Motor neuron (in vitro differentiated cells): ENCODE measurements around the gene SLC38A7. TPM values are rescaled to one million over a fixed set of nuclear protein-coding genes. Genes with fewer than 3 reads are reported as not detected.
"Not testable (repeated sequence)": the region's sequence is repeated elsewhere in the genome, so short reads cannot be mapped to it uniquely, and the experiment has no call there.

Source experiments
- ATAC-seq, 8 experiments: fragments of 200-7000 bp; cut with Tn5 transposase; replicated peaks in 6 of 8; 2 replicates each; pipeline ENCODE4 v1.8.0; 2021; ENCODE audit warnings: mild to moderate bottlenecking in 8 of 8, moderate library complexity in 8 of 8
- H3K27ac ChIP-seq, 2 donors: fragments of 250-450 bp; sonication (Bioruptor Pico); 2 replicates each; pipeline ENCODE4 v1.9.0; 2021; ENCODE audit warnings: antibody characterized with exemption in 2 of 2, mild to moderate bottlenecking in 2 of 2, moderate library complexity in 1 of 2
- H3K4me1 ChIP-seq, 2 donors: fragments of 250-450 bp; sonication (Bioruptor Pico); replicated peaks in 1 of 2; 2 replicates each; pipeline ENCODE4 v1.6.1; 2021; ENCODE audit warnings: antibody characterized with exemption in 2 of 2, mild to moderate bottlenecking in 2 of 2, moderate library complexity in 1 of 2
- H3K4me3 ChIP-seq, 5 donors: fragments of 250-450 bp; sonication (Bioruptor Pico); 2 replicates each; pipeline ENCODE4 v1.9.0; 2021; ENCODE audit warnings: antibody characterized with exemption in 5 of 5, mild to moderate bottlenecking in 5 of 5, moderate library complexity in 4 of 5
- WGBS, 10 experiments: fragments of 450-650 bp; shearing (Covaris generic); methylation state at CpG; one replicate each; pipeline ENCODE4 v1.0.0; 2022; 5-methylcytosine and 5-hydroxymethylcytosine counted together
- in situ Hi-C, 9 experiments: fragments of 400-800 bp; cut with MboI; loops; one replicate each; pipeline ENCODE4 v1.15.0; 2021; ENCODE audit warnings: low sequenced_read_pairs in 9 of 9, low pct_unique_long_range_greater_than_20kb in 2 of 9; ENCODE audit not compliant: unreplicated experiment in 9 of 9
- total RNA-seq, 8 experiments: library from RNA; unstranded; fragments of 300-600 nt; gene quantifications; 2 replicates each; pipeline versions ENCODE4 v1.2.3 to v1.2.4, GENCODE V29; 2022

The SLC38A7 gene
- total RNA-seq, 8 experiments from 2014 or later: 5.0 to 30.7 (median 16.9) TPM

DNA sequence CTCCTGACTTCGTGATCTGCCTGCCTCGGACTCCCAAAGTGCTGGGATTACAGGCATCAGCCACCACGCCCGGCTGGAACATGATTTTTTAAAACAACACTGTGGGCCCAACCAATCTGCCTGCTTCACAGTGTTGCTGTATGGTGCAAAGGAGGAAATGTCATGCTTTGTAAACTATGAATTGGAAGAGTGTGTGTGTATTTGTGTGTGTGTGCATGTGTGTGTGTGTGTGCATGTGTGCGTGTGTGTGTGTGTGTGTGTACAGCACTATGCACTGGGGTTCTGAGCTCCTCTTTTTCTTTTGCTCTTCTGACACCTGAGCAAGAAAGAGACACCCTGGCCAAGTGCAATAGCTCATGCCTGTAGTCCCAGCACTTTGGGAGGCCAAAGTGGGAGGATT is 40.5 kb downstream of the SLC38A7 start:
- Histone ChIP-seq H3K4me3 (no peak overlapping the region), H3K4me1 (no peaks in the 10 kb centered on the region), H3K27ac (no peak overlapping the region)
- in situ Hi-C loops: loop anchor here in 1 of 9 experiments (25.0 kb wide), 1 partner anchor 307 kb away; no protein-coding TSS in a partner anchor
- WGBS, 10 experiments: 80 to 100% (median 93%) methylated on average over 1 to 4 of the region's 5 CpGs; no CpG with 5 or more reads in 6 of the 10 experiments
- no peak for ATAC-seq

DNA sequence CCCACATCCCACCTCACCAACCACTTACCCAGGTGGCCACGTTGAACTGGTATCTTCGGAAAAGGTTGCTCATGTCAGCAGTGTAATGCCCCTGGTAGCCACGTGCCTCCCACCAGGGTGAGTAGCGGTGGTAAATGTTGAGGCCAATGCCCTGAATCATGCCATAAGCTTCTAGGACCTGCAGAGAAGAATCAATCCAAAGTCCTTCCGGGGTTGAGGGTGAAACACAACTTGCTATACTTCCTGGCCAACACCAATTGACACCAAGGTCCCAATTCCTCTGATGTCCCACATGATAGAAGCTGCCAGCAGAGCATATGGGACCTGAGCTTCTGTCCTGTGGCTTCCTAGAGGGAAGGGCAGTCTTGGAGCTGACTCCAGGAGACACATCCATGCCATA is 43.6 kb downstream of the SLC38A7 start:
- Histone ChIP-seq H3K4me3 (no peak overlapping the region), H3K4me1 (no peaks in the 10 kb centered on the region), H3K27ac (no peak overlapping the region)
- in situ Hi-C loops: loop anchor here in 1 of 9 experiments (25.0 kb wide), 1 partner anchor 304 kb away; no protein-coding TSS in a partner anchor
- ATAC-seq: no peak
- 50 to 100% (median 83%) methylated on average over 1 to 3 of the region's 5 CpGs; no CpG with 5 or more reads in 3 of the 10 experiments for WGBS, 10 experiments

DNA sequence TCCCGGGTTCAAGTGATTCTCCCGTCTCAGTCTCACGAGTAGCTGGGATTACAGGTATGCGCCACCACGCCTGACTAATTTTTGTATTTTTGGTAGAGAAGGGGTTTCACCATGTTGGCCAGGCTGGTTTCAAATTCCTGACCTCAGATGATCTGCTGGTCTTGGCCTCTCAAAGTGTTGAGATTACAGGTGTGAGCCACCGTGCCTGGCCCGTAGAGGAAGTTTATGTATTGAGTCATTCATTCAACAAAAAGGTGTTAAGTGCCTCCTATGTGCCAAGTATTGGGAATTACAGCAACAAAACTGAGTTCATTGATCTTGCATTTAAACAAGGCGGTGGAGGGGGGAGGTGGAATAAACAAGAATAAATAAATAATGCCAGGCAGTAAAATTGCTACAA is 44.7 kb downstream of the SLC38A7 start:
- in situ Hi-C loops: loop anchor here in 1 of 9 experiments (25.0 kb wide), 1 partner anchor 303 kb away; no protein-coding TSS in a partner anchor
- no peak for ATAC-seq
- WGBS, 10 experiments: 67 to 100% (median 92%) methylated on average over 1 to 6 of the region's 8 CpGs; no CpG with 5 or more reads in 2 of the 10 experiments

DNA sequence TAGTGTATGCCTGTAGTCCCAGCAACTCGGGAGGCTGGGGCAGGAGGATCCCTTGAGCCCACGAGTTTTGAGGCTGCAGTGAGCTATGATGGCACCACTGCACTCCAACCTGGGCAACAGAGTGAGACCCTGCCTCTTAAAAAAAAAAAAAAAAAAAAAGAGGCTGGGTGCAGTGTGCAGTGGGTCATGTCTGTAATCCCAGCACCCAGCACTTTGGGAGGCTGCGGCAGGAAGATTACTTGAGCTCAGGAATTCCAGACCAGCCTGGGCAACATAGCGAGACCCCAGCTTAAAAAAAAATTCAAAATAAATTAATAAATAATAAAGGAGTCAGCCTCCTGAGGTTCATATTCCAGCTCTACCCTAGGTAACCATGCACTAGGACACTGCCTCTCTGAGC is 45.3 kb downstream of the SLC38A7 start:
- Histone ChIP-seq H3K4me1 (no peaks in the 10 kb centered on the region), H3K4me3 (no peak overlapping the region), H3K27ac (no peak overlapping the region)
- in situ Hi-C loops: loop anchor here in 1 of 9 experiments (25.0 kb wide), 1 partner anchor 302 kb away; no protein-coding TSS in a partner anchor
- WGBS, 10 experiments: 0 to 100% (median 65%) methylated on average over 1 to 4 of the region's 4 CpGs; no CpG with 5 or more reads in 2 of the 10 experiments
- ATAC-seq: no peak

More for the DNA sequence above, 44.7 kb downstream of the SLC38A7 start:
- Histone ChIP-seq H3K27ac (no peak overlapping the region), H3K4me1 (no peaks in the 10 kb centered on the region), H3K4me3 (no peak overlapping the region)

DNA sequence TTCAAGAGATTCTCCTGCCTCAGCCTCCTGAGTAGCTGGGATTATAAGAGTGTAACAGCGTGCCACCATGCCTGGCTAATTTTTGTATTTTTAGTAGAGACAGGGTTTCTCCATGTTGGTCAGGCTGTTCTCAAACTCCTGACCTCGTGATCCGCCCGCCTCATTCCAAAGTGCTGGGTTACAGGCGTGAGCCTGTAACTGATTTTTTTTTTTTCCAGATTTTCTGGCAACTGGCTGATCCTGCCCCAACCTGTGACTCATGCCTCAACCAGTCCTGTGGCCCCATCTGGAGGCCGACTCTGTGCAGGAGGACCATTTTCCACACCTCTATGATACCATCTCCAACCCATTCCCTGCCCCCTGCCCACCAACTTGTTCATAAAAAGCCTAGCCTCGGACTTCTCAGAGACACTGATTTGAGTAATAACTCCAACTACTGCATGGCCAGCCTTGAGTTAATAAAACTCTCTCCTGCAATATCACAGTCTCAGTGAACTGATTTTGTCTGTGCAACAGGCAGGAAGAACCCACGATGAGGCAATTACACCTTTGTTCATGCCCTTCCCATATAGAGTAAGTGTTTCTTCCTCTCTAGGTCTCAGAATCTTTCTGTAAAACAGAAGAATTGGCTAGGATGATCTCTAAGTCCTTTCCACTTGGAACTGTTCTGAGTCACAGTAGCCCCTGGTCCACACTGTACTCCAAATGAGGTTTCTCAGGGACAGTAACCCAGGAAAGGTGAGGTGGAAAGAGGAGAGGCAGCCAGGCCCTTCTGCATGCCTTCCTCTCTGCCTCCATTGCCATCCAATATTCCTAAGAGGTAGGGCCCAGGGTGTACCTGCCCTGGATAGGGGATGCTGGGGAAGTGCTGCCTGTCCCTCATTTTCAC is 46.2 kb downstream of the SLC38A7 start:
- 0 to 87% (median 69%) methylated on average over 1 to 6 of the region's 8 CpGs for WGBS, 10 experiments
- Histone ChIP-seq H3K4me1 (no peaks in the 10 kb centered on the region), H3K27ac (no peak overlapping the region), H3K4me3 (no peak overlapping the region)
- in situ Hi-C loops: loop anchor here in 1 of 9 experiments (25.0 kb wide), 1 partner anchor 301 kb away; no protein-coding TSS in a partner anchor
- ATAC-seq: peak; percentile 32 to 97 (median 78)

DNA sequence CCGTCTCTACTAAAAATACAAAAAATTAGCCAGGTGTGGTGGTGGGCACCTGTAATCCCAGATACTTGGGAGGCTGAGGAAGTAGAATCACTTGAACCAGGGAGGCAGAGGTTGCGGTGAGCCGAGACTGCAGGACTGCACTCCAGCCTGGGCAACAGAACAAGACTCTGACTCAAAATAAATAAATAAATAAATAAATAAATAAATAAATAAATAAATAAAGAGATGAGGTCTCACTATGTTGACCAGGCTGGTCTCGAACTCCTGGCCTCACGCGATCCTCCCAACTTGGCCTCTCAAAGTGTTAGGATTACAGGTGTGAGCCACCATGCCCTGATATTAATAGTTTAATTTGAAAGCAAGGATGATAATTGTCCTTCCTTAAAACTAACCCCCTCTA is 47.5 kb downstream of the SLC38A7 start:
- in situ Hi-C loops: loop anchor here in 1 of 9 experiments (25.0 kb wide), 1 partner anchor 300 kb away; no protein-coding TSS in a partner anchor
- WGBS, 10 experiments: 80 to 100% (median 92%) methylated on average over 1 to 4 of the region's 6 CpGs; no CpG with 5 or more reads in 5 of the 10 experiments
- H3K4me1 ChIP-seq, H3K27ac ChIP-seq, H3K4me3 ChIP-seq, ATAC-seq: not testable (repeated sequence)

DNA sequence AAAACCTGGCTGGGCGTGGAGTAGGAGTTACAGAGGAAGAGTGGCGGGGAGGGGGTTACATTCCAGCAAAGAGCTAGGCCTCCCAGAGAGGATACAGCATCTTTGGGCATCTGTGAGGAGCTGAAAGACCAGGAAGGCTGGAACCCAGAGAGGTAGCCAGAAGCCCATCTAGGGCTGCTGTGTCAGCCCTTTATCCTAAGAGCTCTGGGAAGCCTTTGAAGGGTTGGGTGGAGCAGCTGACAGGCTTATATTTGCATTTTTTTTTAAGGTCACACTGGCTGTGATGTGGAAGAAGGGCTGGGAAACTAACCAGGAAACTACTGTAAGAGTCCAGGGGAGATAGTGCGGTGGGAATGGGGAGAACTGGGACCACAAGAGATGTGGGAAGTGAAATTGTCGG is 48.1 kb downstream of the SLC38A7 start:
- in situ Hi-C loops: loop anchor here in 1 of 9 experiments (25.0 kb wide), 1 partner anchor 299 kb away; no protein-coding TSS in a partner anchor
- H3K4me3 ChIP-seq: no peak overlapping the region
- no peaks in the 10 kb centered on the region for H3K4me1 ChIP-seq
- WGBS, 10 experiments: 40 to 100% (median 82%) methylated on average over 1 to 3 of the region's 4 CpGs; no CpG with 5 or more reads in 3 of the 10 experiments
- H3K27ac ChIP-seq: no peak overlapping the region
- peak in 3 of 8 experiments; percentile 58 to 71 (median 60) for ATAC-seq

DNA sequence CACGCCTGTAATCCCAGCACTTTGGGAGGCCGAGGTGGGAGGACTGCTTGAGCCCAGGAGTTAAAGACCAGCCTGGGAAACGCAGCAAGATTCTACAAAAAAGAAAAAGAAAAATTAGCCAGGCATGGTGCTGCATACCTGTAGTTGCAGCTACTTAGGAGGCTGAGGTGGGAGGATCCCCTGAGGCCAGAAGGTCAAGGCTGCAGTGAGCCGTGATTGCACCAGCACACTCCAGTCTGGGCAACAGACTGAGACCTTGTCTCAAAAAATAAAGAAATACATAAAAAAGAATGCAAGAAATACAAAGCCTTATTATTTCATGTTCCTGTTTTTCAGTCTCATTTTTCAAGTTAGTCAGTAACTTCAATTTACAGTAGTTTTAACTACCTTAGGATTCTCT is 49.1 kb downstream of the SLC38A7 start:
- Histone ChIP-seq H3K4me1 (no peaks in the 10 kb centered on the region), H3K27ac (no peak overlapping the region), H3K4me3 (no peak overlapping the region)
- 0 to 100% (median 79%) methylated on average over 1 to 4 of the region's 4 CpGs for WGBS, 10 experiments
- ATAC-seq: no peak
- in situ Hi-C loops: loop anchor here in 1 of 9 experiments (25.0 kb wide), 1 partner anchor 298 kb away; no protein-coding TSS in a partner anchor

DNA sequence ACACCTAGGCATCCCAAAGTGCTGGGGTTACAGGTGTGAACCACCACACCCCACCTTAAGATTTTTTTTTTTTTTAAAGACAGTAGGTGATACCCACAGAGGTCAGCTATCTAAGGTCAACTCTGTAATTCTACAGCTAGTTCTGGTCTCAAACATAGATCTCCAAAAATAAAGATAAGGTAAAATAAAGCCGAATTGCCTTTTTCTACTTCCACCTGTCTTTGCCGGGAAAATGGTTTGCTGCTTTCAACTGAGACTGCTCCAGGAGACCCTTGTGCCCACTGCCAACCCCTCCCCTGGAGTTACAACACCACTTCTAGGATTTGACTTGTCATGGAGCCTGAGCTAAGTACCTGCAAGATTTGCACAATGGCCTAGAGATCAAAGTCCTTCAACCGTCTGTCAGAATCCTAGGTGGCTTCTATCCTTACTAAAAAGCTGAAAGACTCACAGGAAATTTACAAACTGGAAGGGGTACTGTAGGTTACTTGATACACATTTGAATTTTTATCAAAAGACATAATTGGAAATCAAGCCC is 50.2 kb downstream of the SLC38A7 start:
- 33 to 100% (median 73%) methylated on average over 1 to 3 of the region's 3 CpGs; no CpG with 5 or more reads in 2 of the 10 experiments for WGBS, 10 experiments
- in situ Hi-C loops: loop anchor here in 1 of 9 experiments (25.0 kb wide), 1 partner anchor 297 kb away; no protein-coding TSS in a partner anchor
- Histone ChIP-seq H3K27ac (no peak overlapping the region), H3K4me1 (no peaks in the 10 kb centered on the region), H3K4me3 (no peak overlapping the region)
- no peak for ATAC-seq

DNA sequence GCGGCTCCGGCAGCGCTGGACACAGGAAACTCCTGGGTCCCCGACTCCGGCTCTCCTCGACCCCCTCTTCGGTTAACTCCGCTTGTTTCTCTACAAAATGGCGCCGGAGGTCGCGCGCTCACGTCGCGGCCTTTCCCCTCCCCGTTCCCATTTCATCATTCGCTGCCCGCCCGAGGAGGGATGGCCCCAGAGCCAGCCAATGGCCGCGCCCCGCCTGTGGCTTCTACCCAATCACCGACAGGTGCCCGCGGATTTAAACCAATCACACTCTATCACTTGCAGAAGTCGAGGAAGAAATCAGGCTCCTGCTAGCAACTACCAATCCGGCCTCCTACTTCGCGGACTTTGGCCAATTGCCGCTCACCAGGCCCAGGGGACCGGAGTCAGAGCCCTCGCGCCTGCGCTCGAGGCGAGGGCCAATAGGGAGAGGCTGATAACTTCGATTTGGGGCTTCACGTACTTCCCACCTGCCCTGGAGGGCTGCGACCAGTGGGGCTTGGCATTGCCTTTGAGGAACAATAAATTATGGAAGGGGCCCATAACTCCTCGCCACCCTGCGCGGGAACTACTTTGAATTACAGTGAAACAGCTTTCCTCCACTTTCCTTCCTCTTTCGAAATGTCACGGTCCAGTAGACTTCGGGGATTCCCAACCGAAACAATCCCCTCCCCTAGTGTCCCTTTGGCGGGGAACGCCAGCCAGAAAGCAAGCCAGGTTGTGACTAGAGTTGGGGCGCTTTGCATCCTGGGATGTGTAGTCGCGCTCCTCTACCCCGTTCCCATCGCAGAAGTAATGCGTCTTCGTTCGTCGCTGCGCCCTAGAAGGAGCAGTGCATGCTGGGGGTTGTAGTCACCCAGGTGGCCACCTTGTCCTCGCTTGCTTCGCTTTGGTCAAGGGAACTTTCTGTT is 54.6 kb downstream of the SLC38A7 start, which contains the start of gene CNOT1:
CNOT1 (minus strand) TSS at position 94 of the 908 bp plus-strand sequence. CDS start 30,489 bp downstream, outside the sequence.
- in situ Hi-C loops: loop anchor here in 1 of 9 experiments (25.0 kb wide), 1 partner anchor 293 kb away; no protein-coding TSS in a partner anchor

DNA sequence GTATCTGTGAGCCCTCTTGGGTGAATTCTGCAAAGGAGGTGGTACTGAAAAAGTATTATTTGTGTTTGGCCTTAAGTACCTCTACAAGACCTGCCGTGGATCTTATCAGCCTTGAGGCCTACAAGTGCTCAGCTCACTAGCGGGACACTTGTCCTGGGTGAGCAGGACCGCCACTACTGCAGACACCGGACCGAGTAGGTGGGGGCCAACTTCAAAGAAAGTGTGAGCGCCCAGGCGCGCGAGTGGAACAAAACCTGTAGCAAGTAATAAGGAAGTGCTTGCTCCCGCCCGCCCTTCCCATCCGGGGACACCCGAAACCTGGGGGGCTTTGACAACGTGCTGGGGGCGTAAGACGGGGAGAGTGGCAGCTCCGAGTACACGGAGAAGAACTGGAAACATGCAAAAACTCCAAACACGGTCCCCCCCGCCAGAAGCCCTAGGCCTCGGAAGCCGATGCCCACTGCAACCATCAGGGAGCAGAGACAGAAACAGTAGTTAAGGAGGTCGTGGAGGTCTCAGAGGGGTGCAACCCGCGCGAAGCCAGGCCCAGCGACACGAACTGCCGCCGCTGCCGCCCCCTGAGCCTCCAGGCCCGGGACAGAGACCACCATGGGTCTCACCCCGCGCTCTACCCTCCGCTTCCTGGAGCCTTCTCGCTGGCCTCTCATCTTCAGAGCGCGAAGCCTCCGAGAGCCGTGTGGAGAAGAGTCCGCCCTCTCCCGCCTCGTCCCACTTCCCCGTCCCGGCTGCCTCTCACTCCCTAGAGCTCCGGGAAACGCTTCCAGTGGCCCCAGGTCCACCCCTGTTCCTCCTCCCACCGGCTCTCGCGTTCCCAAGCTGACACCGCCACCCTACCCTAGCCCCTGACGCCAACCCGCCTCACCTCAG is 55.5 kb downstream of the SLC38A7 start:
- Histone ChIP-seq H3K4me1 (peaks cover 4 to 7% of the 10 kb centered on the region in 2 donors), H3K4me3 (peak overlapping the region; percentile 80 to 97 (median 83)), H3K27ac (peak overlapping the region; percentile 88 to 96)
- 0 to 7% (median 0%) methylated on average over 1 to 4 of the region's 53 CpGs; no CpG with 5 or more reads in 5 of the 10 experiments for WGBS, 10 experiments
- ATAC-seq: peak; percentile 21 to 54 (median 29)
- in situ Hi-C loops: loop anchor here in 1 of 9 experiments (25.0 kb wide), 1 partner anchor 292 kb away; no protein-coding TSS in a partner anchor

More for the DNA sequence above, 54.6 kb downstream of the SLC38A7 start, which contains the start of gene CNOT1:
- H3K4me1 ChIP-seq: peaks cover 4 to 7% of the 10 kb centered on the region in 2 donors
- 0 to 4% (median 0%) methylated on average over 2 to 17 of the region's 61 CpGs; no CpG with 5 or more reads in 2 of the 10 experiments for WGBS, 10 experiments
- H3K27ac ChIP-seq: peak within 1 kb of the TSS; percentile 89 to 96
- peak; percentile 85 to 94 (median 93) for ATAC-seq
- peak within 1 kb of the TSS; percentile 80 to 97 (median 83) for H3K4me3 ChIP-seq
